HG02588 (cell line): Measurements from ENCODE around the gene HOXC5.

Experiments used
- ATAC-seq: cut with Tn5 transposase; IDR thresholded peaks from one replicate; pipeline ENCODE4 v1.9.1; 2021; ENCODE audit warnings: mild to moderate bottlenecking, moderate library complexity; ENCODE audit not compliant: unreplicated experiment

HOXC5 gene

DNA sequence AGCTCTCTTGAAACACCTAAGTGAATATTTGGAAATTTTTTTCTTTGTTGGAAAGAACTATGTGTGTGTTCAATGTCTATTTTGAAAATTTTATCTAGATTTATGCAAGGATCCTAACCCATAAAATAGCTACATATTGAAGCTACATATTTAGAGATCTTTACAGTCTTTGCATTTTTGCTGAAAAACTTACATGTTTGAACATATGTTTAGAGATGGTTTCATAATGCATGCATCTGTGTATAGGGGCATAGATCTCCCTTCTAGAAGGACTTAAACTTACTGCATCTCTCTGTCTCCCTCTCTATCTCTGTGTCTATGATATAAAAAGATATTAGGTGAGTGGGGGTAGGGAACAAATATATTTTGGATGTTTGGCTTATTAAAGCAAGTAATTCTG, 12.6 kb downstream of the HOXC5 start:
- no peak for ATAC-seq

DNA sequence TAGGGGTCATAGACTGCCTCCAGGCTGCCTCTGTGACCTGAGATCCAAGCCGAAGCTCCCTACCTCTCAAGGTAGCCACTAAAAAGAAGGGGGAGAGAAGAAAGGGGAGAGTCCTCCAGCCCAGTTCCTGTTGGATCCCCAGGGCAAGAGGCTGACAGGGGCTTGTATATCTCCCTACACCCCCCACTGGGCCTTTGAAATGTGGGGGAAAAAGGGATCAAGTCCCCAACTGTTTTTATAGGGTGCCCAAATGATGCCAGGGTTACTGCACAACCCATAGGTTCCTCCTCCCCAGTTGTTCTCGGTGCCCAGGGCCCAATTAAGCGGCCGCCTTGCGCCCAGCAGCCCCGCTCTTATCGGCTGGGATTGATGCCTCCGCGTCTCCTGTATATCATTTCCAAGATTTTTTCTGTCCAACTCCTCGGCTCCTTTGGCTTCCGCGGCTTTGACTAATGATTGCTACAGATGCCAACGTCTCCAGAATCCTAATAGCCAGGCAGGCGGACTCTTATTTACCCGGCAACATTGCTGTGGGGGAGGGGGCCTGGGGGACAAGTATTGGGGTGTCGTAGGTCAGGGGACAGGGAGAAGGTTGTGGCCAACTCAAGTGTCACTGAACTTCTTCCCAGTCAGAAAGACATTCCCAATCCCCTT, 13.1 kb downstream of the HOXC5 start:
- ATAC-seq: no peak

DNA sequence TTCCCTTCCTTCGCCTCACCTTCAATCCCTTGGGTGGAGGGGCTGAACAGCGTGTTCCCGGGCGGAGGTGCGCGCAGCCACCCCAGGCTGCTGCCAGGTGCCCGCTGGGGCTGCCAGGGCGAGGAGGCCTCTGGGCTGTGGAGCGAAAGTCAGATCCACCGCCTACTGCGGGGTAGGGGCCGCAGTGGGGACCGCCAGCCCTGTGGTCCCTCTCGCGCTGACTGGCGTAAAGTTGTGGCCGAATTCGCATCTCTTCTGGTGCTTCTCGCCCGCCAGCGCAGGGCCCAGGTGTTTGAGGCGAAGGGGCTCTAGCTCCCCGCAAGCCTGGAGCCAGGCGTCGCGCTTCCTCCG, 13.9 kb downstream of the HOXC5 start:
- no peak for ATAC-seq

DNA sequence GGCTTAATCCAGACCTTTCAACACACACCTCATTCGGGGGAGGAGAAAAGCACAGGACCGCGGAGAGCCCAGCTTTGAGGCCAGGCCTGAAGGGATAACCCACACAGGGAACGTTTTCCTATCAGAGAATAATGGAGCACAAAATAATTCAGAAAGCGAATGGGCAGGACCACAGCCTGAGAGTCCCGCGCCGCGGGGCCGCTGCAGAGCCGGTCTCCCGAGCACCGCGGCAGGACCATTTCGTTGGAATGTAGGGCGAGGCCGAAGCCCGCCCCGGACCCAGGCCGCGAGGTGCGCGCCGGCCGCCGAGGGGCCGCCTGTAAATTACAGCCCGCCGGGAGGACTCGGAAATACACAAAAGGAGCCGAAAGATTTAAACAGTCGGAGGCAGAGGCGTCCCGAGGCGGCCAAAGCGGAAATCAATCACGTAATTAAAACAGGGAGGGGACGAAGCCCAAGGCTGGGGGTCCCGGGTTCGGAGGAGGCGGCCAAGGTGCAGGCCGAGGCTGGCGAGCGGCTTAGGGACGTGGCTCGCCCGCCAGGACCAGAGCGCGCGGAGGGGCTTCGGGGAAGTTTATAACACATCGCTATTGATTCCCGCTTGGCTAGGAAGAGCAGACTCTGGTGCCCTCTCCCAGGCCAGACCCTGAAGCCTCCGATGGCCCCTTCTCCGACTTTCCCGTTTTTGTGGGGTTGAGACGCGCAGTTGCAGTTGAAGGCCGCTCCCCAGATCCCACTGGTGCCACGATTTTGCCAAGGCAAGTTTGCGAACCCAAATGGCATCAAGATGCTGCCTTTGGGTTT, 14.5 kb downstream of the HOXC5 start:
- ATAC-seq: no peak

DNA sequence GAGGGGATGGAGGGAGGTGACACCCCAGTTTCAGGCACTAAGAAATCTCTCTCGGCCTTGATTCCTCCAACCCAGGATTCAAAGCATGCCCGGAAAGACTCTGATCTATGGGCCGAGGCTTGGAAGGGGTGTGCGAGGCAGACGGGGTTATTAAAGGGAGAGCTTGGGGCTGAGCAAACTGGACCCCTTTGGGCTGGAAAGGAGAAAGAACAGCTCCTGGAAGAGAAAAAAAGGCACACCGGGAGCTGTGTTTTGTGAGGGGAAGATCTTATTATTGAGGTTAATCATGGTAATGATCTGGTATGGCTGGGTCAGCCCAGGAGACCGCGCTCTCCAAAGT, 15.1 kb downstream of the HOXC5 start:
- ATAC-seq: no peak

DNA sequence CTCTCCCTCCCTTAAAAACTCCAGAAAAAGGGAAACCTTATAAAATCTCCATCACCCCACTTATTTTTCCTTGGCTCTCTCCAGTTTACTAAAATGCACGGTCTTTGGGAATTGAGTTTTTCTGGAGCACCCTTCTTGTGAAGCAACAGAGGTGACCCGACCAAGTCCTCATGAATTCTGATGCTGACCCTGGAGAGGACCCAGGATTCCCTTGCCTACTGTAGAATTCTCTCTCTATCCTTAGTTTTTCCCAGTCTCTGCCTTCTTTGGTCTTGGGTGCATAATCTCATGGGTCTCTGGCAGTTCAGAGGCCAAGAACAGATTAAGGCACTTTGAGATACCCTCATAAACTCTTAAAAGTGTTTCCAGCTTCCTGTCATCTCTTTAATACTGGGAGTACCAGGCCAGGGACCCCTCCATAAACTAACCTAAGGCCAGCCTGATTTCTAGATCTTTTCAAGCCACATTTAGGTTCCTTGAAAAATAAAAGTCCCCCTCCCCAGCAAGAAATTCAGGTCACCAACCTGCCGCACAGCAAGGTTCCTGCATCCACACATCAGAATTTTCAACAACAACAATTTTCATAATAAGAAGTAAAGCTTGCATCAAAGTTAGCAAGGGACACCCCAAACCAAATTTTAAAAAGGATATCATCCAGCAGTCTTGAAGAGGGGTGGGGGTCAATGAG, 15.7 kb downstream of the HOXC5 start:
- ATAC-seq: no peak

DNA sequence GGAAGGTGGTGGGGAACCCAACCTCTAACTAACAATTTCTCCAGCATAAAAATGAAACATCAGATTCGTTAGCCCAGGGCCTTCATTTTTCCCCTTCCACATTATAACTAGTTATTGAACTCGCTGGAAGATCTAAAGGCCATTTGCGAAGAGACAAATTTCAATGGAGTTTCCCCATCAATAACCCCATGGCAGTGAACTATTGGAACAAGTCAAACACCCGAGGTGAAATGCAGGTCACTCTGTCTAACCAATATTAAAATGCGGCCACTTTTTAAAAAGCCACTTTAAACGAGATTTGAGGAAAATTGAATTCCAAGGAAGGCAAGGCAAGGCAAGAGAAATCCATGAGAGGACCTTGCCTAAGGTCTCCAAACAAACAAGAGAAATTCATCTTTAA, 16.3 kb downstream of the HOXC5 start:
- ATAC-seq: no peak

DNA sequence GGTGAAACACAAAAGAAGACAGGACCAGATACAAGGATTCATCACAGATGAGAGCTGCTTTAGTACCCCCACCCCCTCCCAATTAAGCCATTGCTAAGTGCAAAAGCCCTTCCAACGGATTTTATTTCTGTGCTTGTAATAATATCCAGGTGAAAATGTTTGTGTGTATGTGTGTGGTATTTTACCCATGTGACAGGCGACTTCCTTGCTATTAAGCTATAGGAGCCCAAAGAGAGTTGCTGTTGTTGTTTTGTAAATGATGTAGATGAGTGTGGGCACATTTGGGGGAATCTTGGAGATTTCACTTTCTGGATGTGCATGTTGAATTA, 17.6 kb downstream of the HOXC5 start:
- ATAC-seq: no peak

DNA sequence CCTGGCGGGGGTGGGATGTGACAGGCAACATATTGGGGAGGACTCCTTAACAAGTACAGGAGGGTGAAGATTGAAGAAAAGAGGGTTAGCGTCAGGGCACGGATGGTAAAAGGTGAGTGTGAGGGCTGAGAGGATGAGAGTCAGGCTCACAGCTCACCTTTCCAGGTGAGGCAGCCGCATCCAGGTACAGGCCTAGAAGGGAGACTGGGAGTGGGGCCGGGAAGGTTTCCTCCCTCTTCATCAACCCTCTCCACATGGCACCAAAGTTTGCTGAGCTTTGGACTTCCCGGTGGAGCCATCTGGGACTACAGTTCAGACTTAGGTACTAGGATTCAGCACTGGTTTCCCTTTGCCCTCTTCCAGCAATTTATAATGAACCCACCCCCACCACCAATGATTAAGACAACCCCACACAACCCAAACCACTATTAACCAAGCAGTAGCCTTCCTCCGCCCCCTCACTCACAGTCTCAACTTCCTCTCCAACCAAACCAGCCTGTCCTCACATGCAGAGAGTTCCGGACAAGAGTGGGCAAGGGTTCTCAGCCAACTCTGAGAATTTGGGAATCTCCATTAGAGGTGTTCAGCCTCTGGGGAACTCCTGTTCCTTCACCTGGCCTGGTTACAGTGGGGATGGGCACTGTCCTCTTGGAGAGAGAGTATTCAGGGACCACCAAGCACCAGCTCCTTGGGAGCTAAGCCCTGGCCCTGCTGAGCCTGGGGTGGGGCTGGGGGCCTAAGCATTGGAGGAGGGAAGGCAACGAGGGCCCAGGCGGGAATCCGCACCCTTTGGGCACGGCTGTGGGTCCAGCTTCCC, 18.4 kb downstream of the HOXC5 start:
- no peak for ATAC-seq

DNA sequence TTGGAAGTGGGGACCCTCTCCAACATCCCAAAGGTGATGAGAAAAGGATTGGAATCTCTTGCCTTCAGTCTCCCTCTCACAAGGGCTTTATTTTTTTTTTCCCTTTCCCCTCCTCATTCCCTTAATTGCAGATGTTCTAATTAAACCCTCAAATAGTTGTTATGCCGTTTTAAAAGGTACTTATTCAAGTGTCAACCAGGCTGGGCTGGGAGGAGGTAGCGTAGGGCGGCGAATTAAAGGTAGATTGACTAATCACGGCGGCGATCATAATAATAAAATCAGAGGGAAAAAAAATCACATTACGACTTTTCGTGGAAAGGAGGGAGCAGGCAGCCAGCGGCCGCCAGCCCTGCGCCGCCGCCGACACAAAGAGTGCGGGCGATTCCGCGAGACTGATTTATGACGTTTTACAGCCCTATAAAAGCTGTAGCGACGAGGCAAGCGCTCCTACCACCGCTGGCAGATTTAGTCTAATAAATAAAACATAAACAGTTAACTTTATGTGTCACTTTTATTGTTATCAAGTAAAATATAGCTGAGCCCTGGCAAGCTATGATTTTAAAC, 19.1 kb downstream of the HOXC5 start:
- no peak for ATAC-seq

DNA sequence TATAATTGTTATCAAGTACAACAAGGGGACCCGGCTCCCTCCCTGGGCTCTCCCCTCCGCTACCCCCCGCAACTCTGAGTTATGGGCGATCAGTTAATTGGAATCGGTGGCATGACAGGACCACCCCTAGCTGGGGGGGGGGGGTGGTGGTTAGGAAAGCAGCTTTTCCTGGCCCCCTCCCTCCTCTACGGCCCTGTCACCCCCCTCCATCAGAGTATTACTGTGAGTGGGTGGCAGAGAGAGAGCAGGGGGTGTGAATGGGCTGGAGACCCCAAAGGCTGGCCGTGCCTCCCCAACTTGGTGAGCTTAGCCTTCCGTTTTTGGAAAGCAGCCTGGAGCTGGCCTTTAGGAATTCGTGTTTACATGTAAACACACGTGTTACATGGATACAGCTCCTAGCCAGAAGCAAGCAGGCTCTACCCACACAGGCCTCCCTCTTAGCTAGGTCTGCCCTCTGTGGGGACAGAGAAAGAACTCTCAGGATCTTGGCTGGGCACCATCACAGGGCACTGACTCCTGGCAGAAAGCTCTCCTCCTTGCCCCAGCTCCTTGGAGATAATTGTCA, 19.7 kb downstream of the HOXC5 start:
- ATAC-seq: peak; percentile 4

DNA sequence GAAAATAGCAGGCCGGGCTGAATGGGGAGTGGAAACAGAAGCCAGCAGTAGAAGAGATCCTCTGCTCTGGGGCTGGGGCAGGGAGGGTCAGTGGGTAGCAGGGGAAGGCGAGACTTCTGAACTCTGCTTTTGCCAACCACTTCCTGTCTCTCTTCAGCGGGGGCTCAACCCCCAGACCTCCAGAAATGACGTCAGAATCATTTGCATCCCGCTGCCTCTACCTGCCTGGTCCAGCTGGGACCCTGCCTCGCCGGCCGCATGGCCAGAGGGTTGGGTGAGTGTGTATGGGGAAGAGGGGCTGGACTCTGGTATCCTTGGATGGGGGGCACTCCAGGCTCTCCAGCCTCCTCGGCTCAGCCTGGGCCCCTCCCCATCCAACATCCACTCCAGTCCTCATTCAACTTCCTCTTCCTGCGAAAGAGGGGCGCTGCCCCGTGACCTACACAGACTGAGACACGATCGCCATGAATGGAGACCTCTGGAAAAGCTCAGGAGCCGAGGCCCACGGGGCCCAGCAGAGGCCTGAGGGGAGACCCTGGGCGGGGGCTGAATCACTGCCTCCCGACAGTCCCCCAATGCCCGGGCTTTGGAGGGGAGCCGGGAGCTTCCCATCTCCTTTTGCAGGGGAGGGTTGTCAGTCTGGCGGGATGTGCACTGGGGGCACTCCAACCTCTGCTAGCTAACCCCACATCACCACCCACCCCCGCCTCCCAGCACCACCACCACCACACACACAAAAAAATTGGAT, 20.3 kb downstream of the HOXC5 start:
- ATAC-seq: peak; percentile 80

DNA sequence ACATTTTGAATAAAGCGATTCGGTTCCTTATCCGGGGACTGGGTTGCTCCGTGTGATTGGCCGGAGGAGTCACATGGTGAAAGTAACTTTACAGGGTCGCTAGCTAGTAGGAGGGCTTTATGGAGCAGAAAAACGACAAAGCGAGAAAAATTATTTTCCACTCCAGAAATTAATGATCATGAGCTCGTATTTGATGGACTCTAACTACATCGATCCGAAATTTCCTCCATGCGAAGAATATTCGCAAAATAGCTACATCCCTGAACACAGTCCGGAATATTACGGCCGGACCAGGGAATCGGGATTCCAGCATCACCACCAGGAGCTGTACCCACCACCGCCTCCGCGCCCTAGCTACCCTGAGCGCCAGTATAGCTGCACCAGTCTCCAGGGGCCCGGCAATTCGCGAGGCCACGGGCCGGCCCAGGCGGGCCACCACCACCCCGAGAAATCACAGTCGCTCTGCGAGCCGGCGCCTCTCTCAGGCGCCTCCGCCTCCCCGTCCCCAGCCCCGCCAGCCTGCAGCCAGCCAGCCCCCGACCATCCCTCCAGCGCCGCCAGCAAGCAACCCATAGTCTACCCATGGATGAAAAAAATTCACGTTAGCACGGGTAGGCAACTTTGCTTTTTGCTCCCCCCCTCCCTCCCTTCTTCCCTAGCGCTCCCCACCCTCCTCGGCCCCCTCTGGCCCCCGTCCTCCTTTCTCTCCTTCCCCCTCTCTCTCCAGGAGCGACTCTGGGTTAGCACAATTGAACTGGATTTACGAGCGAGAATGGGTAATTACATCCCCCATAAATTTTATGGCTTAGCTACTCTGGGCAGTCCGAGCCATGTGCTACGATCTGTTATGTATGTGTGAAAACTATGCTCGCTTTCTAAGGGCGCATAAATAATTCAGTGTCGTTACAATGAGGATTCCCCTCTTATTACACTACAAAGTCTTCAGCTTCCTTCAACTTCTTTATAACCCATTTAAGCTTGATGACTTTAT, 21.2 kb downstream of the HOXC5 start, which contains the start of gene HOXC4:
HOXC4 (plus strand) TSS at position 85 of the 991 bp plus-strand sequence; CDS start at position 173, 88 bp downstream.
- ATAC-seq: peak; percentile 47

DNA sequence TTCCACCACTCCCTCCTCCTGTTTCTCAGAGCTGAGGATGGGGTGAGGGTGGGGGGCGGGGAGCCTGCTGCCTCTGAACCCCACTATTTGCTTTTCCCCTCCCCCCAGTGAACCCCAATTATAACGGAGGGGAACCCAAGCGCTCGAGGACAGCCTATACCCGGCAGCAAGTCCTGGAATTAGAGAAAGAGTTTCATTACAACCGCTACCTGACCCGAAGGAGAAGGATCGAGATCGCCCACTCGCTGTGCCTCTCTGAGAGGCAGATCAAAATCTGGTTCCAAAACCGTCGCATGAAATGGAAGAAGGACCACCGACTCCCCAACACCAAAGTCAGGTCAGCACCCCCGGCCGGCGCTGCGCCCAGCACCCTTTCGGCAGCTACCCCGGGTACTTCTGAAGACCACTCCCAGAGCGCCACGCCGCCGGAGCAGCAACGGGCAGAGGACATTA, 21.9 kb downstream of the HOXC5 start:
- no peak for ATAC-seq

DNA sequence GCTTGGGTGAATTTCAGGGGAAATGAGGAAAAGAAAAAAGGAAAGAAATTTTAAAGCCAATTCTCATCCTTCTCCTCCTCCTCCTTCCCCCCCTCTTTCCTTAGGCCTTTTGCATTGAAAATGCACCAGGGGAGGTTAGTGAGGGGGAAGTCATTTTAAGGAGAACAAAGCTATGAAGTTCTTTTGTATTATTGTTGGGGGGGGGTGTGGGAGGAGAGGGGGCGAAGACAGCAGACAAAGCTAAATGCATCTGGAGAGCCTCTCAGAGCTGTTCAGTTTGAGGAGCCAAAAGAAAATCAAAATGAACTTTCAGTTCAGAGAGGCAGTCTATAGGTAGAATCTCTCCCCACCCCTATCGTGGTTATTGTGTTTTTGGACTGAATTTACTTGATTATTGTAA, 22.7 kb downstream of the HOXC5 start:
- no peak for ATAC-seq

DNA sequence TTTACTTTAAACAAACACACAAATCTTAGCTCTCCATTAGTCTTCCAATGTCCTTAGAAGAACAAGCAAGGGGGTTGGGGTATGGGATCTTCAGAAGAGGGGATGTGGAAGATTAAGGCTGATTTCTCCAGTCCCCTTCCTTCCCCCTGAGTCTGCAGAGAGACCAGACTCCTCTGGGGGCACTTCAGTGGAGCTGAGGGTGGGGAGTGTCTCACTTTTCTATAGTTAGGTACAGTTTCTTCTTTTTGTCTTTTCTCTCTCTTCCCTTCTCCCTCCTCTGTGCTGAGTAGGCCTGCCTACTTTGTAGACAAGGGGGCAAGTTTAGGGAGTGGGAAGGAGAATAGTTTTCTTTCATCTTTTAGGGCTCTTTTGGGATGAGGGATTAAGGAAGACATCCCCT, 23.3 kb downstream of the HOXC5 start:
- ATAC-seq: no peak

DNA sequence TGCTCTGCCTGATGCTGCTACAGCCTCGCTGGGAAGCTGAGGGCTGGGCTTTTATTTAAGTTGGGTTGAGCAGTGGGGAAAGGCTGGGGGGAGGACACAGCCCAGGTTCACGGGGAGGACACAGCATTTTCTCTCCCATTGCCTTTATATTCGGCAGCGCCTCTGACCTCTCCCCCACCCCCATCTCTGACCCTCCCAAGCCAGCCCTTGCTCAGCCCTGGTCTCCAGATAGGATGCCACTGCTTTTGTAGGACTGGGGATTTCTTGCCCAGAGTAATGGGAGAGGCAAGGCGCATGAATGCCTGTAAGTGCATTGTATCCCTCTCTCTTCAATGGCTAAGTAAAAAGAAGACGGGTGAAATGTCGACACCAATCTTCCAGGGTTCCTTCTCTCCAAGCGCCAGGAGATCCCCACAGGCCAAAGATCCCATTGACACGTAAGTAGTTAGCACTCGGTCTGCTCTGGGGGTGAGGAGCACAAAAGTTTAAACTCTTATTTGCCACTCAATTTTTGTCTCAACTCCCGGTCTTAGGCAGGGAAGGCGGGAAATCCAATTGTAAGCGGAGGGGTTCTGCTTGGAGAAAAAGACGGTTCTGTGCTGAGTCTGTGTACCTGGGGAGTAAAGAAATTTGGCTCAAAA, 25.4 kb downstream of the HOXC5 start:
- ATAC-seq: no peak

DNA sequence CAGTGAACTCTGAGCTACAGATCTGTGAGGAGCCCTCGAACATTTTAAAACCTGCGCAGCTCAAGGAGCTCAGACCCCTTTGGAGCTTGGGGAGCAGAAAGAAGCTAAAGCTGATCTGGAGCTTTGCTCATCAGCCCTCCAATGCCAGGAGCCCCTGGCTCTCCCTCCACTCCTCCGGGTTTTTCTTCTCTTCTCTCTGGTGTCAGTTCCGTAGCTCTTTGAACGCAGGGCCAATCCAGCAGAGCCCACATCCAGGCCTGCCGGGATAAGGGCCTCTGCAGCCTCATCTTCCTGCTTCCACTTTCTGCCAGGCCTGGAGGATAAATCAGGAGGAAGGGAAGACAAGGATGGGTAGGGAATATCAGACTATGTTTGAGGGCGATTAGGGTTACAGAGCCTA, 26.8 kb downstream of the HOXC5 start:
- no peak for ATAC-seq
